Left renal pelvis (tissue), 4 donors: ENCODE results near the gene POU2F3. TPM values are rescaled to one million over a fixed set of nuclear protein-coding genes. Genes with fewer than 3 reads are reported as not detected.

ENCODE experiments used
- polyA plus RNA-seq, 4 donors: library from polyadenylated mRNA; unstranded; fragments of 120-200 nt; gene quantifications; one replicate each; pipeline ENCODE4 v1.2.1, GENCODE V29; 2013; ENCODE audit not compliant: insufficient read length in 4 of 4

POU2F3 gene
- polyA plus RNA-seq, 4 donors: 0.47 to 2.7 (median 0.89) TPM

Other genes with a start within 250 kb of the POU2F3 start
- 1 to 10 TPM in 3 of 4 donors, under 1 TPM in 1; 0.90 to 5.0 (median 1.9) TPM for gene TRIM29, start 102.0 kb upstream of the POU2F3 start, polyA plus RNA-seq
- 100 to 1,000 TPM in 1 of 4 donors, 10 to 100 TPM in 3; 36.1 to 123 (median 42.5) TPM for gene OAF, start 29.1 kb upstream of the POU2F3 start, polyA plus RNA-seq
- gene TLCD5, start 85.2 kb downstream of the POU2F3 start, polyA plus RNA-seq: 10 to 100 TPM; 10.7 to 16.7 (median 11.8) TPM
- gene ARHGEF12, start 96.3 kb downstream of the POU2F3 start, polyA plus RNA-seq: 100 to 1,000 TPM in 3 of 4 donors, 10 to 100 TPM in 1; 53.9 to 133 (median 124) TPM